NCI-H2196 (cell line): ENCODE measurements around the gene TRPV3.
A peak's percentile ranks its signal among the peaks of the same experiment; 100 is the strongest.
"Not testable (repeated sequence)": the region's sequence is repeated elsewhere in the genome, so short reads cannot be mapped to it uniquely, and the experiment has no call there.

ENCODE experiments used
- DNase-seq: peaks from one replicate; lab custom pipeline; 2025; ENCODE audit not compliant: unreplicated experiment; lab: John Stamatoyannopoulos, UW

Gene TRPV3

GRCh38 chr17:3574231-3574630, 16.6 kb upstream of the TRPV3 start:
- no peak for DNase-seq

DNA sequence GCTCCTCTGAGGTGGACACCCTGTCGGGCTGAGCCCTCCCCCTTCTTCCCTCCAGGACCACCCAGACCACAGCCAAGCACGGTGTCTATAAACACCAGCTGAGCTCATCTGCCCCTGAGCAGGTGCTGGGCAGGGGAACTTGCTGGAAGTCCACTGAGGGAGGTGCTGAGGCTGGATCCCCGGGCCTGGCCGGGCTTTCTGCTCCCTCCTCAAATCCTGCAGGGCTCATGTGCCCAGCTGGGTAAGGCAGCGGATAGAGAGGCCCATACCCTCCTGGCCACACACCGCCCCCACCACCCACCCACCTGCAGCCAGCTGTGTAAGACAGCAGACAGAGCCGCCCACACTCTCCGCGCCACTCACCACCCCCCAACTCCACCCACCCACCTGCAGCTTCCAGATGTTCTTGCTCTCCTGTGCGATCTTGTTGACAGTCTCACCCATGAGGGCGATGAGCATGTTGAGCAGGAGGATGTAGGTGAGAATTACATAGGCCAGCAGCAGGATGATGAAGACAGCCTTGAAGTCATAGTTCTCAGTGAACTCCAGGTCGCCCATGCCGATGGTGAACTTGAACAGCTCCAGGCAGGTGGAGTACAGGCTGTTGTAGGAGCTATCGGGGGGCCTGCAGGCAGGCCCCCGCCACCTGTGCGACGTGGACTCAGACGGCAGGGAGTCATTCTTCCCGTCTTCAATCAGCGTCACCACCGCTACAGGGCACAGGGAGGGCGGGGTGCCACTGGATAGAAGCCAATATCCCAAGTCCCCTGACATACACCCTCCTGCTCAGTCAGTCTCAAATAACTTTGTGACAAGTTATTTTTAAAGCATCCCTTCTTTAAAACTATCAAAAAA, 15.9 kb upstream of the TRPV3 start:
- no peak for DNase-seq

GRCh38 chr17:3572231-3572630, 14.6 kb upstream of the TRPV3 start:
- DNase-seq = no peak

GRCh38 chr17:3571043-3571900, 13.7 kb upstream of the TRPV3 start:
- no peak for DNase-seq

GRCh38 chr17:3569534-3570137, 12.0 kb upstream of the TRPV3 start:
- DNase-seq = no peak

DNA sequence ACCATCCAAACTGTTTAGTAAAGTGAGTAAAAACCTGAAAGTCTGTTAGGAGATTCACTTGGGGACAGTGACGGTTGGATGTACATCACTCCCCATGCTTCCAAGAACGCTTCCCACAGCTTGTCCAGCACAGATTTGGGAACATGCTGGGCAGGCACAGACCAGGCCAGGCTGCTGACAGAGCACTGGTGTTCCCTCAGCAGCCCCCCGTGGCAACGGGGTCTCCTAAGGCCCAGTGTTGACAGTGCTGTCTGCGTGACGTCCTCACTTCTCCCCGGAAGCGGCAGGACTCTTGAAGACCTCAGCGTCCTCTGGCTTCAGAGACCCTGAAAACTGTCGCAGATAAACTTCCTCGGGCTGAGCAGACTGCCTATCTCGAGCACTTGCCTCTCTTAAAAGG, 8.9 kb upstream of the TRPV3 start:
- DNase-seq = no peak

GRCh38 chr17:3565143-3565542, 7.5 kb upstream of the TRPV3 start:
- no peak for DNase-seq

GRCh38 chr17:3564241-3564640, 6.6 kb upstream of the TRPV3 start:
- not testable (repeated sequence) for DNase-seq

DNA sequence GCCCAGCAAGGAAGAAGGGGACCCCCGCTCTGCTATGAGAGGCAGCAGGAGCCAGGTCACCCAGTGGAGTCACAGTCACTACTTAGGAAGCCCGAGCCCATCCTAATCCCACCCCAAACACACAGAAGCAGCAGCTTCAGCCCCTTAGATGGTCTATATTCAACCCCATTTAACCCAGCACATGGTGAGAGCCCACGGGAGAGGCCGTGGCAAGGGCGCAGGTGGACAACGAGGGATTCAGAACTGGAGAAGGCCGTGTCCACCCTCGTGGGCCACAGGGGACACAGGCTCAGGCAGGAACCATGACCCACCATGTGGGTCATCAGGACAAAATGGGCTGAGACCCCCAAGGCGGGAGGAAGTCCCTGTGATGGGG, 1.6 kb upstream of the TRPV3 start:
- no peak for DNase-seq

DNA sequence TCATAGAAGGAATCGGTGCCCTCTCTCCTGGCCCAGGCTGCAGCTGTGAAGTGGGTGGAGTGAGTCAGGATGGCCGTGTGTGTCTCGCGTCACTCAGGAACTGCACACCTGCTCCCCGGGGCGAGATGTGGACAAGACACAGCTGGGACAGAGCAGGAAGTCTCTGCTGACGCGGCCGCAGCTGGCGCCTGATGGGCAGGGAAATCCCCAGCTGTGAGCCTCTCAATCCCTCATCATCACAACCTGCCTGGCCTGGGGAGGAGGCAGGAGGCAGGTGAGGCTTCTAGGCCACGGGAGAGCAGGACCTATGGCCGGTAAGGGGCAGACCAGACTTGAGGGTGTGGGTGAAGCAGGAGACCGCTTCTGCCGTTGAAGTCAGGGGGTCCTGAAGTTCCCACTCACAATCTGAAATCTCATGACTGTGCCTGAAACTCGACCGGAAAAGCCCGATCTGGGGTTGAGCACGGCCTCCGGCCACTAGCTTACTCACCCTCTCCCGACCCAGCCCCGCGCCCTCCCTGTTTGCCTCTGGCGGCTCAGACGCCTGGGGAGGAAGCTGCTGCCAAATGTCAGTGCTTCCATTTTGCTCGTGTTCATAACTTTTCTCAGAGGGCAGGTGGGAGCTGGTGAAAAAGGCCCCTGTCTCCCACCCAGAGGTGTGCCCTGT, 1.1 kb upstream of the TRPV3 start:
- DNase-seq = peak; percentile 26

- DNase-seq = no peak
Observed at GRCh38 chr17:3556916-3557767, 470 bp downstream of the TRPV3 start.

DNA sequence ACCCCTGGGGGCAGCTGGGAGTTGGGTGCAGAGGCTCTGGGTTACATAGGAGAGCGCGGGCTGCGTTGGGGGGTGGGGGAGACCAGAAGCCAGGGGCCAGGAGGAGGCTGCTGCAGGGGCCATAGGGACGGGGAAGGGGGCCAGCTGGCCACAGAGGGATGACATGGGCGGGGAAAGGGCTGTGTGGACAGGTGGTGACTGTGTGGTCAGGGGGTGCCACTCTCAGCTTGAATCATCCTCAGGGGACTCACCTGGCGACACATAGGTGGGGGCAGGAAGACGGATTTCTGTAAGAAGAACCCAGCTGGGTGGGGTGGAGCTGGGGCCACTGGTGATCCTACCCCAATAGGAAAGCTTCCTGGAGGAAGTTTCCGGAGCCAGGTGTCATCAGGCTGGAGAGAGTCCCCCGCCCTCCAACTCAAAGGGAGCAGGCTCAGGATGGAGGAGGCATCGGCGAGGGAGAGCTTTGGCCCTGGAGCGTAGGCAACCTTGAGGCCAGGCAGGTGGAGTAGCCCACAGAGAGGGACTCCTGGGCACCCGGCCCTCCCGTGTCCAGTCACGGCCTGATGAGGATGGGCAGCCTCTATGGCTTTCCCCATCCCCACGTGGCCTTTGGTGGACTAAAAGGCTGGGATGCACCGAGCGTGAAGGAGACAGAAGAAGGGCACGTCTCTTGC, 1.2 kb downstream of the TRPV3 start:
- no peak for DNase-seq

DNA sequence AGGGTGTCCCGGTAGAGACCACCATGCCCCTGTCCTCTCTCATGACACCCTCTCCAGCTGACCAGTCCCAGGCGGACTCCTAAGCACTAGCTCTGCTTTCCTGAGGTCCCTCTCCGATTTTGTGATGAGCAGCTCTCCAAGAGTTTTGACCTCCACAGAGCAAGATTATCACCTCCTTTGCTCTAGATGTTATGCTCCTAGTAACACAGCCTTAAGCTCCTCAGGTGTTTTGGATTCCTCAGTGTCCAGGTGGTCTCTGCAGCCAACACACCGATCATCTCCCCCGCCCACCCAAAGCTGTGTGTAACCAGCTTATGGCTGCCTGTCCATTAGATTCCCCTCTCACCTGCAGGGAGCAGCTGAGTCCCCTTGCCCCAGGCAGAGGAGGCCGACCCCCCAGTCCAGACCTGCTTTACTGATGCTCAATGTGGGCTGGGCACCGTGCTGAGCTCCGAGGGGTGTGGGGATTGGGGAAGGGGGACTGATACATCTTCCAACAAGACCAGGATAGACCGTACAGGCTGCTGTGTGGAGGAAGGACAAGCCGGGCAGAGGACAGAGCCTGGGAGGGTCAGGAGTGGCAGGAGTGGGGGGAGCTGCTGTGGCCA, 2.3 kb downstream of the TRPV3 start:
- no peak for DNase-seq

- DNase-seq = no peak
Observed at GRCh38 chr17:3554440-3554839, 3.2 kb downstream of the TRPV3 start.

DNA sequence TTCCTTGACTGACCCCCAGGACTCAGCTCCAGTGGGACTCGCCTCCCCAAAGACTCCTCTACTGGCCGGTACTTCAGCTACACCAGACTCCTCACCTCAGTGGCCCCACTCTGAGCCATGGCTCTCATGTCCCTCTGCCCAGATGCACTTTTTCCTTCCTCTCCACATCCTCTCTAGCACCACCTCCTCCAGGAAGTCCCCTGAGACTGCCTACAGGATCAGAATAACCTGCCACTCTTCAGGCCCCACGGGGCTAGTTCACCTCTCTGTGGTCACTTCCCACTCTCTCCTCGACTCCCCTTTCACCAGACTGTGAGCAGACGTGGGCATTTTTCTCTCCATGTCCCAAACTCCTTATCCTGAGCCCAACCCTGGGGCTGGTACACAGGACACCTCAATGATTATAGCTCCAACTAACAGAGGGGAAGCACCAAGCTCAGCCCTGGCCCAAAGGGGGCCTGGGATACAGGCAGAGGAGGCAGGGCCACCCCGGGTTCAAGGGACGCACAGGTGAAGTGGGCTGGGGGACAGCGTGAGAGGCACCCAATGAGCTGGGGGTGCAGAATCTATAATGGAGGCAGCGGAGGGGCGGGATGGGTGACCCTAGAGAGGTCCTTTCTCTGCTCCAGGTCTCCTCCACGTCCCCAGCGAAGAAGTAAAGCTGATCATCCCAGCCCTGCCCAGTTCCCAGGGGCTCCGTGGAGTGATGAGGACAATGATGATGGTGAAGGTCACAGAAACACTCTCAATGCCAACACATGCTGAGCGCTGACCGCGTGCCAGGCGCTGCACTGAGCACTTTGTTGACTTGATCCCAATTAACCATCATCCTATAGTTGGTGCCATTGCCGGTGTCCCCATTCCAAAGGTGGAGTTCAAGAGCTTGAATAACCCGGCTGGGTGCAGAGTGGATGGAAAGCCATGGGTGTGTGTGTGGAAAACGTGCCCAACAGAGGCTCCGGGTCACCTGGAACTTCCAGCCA, 3.9 kb downstream of the TRPV3 start:
- no peak for DNase-seq

GRCh38 chr17:3552916-3553315, 4.7 kb downstream of the TRPV3 start:
- DNase-seq = no peak

- DNase-seq = no peak
Observed at GRCh38 chr17:3551189-3551588, 6.4 kb downstream of the TRPV3 start.

DNA sequence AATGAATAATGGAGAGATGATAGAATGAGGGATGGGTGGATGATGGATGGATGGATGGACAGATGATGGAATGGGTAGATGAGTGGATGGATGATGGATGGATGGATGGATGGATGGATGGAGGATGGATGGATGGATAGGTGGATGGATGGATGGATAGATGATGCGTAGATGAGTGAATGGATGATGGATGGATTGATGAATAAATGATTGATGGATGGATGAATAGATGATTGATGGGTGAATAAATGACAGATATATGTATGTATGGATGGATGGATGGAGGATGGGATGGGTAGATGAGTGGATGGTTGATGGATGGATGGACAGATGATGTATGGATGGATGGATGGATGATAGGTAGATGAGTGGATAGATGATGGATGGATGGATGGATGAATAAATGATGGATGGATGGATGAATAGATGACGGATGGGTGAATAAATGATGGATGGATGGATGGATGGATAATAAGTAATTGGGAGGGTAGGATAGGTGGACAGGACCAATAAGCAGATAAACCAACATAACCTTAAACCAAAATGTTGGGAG, 7.9 kb downstream of the TRPV3 start:
- DNase-seq = no peak
